CD8-positive, alpha-beta memory T cell (primary cell): Measurements from ENCODE around the gene FKBP5. TPM values are rescaled to one million over a fixed set of nuclear protein-coding genes. Genes with fewer than 3 reads are reported as not detected.
A peak's percentile ranks its signal among the peaks of the same experiment; 100 is the strongest.

Experiments
- CTCF ChIA-PET: fragments of 350-600 bp; sonication (Branson Sonifier 250); formaldehyde crosslinking; loops from one replicate; lab custom pipeline; 2021; ENCODE audit warnings: antibody characterized with exemption; lab: Charles Lee
- POLR2A ChIA-PET: fragments of 350-600 bp; sonication (Branson Sonifier 250); formaldehyde crosslinking; loops from one replicate; lab custom pipeline; 2021; ENCODE audit warnings: antibody characterized with exemption; lab: Charles Lee
- DNase-seq, 5 donors: peaks; one replicate each; pipeline versions ENCODE4 v3.0.0 to v3.0.0-alpha.2; 2020 to 2022; ENCODE audit warnings: mixed read lengths in 1 of 5
- H3K27ac ChIP-seq: one replicate; pipeline ENCODE4 v1.7.0; 2013; ENCODE audit warnings: low read depth, mild to moderate bottlenecking, low read length, moderate library complexity
- H3K27me3 ChIP-seq: 2 replicates; pipeline ENCODE4 v1.7.0; 2013; ENCODE audit warnings: low read length, mild to moderate bottlenecking; ENCODE audit not compliant: insufficient read depth, poor library complexity, severe bottlenecking
- H3K36me3 ChIP-seq: 2 replicates; pipeline ENCODE4 v1.7.0; 2013; ENCODE audit warnings: mild to moderate bottlenecking, low read length, moderate library complexity; ENCODE audit not compliant: insufficient read depth
- H3K4me1 ChIP-seq: 2 replicates; pipeline ENCODE4 v1.7.0; 2013; ENCODE audit warnings: mild to moderate bottlenecking, low read length, moderate library complexity; ENCODE audit not compliant: insufficient read depth
- H3K4me3 ChIP-seq: 2 replicates; pipeline ENCODE4 v1.7.0; 2013; ENCODE audit warnings: mild to moderate bottlenecking, low read length
- H3K9me3 ChIP-seq: 2 replicates; pipeline ENCODE4 v1.7.0; 2013; ENCODE audit warnings: mild to moderate bottlenecking, low read length
- H3K27ac Mint-ChIP-seq, 8 donors: one replicate each; pipeline ENCODE4 v1.8.0; 2020 to 2021; ENCODE audit warnings: mixed read lengths in 8 of 8, mild to moderate bottlenecking in 6 of 8, inconsistent platforms in 3 of 8, moderate library complexity in 3 of 8
- H3K27me3 Mint-ChIP-seq, 2 donors: one replicate each; pipeline ENCODE4 v1.8.0; 2020 to 2021; ENCODE audit warnings: mixed read lengths in 2 of 2, mild to moderate bottlenecking in 1 of 2, moderate library complexity in 1 of 2
- H3K36me3 Mint-ChIP-seq, 3 donors: one replicate each; pipeline ENCODE4 v1.8.0; 2020 to 2021; ENCODE audit warnings: mixed read lengths in 3 of 3, inconsistent platforms in 1 of 3, mild to moderate bottlenecking in 1 of 3
- H3K4me1 Mint-ChIP-seq, 3 donors: one replicate each; pipeline ENCODE4 v1.8.0; 2020 to 2021; ENCODE audit warnings: mixed read lengths in 3 of 3, inconsistent platforms in 1 of 3, mild to moderate bottlenecking in 1 of 3
- H3K4me3 Mint-ChIP-seq, 7 donors: one replicate each; pipeline ENCODE4 v1.8.0; 2020 to 2021; ENCODE audit warnings: mixed read lengths in 7 of 7, mild to moderate bottlenecking in 6 of 7, moderate library complexity in 4 of 7, inconsistent platforms in 2 of 7
- H3K9me3 Mint-ChIP-seq, 5 donors: one replicate each; pipeline ENCODE4 v1.8.0; 2020 to 2022; ENCODE audit warnings: mixed read lengths in 5 of 5, mild to moderate bottlenecking in 3 of 5, moderate library complexity in 2 of 5, inconsistent platforms in 1 of 5
- polyA plus RNA-seq: library from polyadenylated mRNA; unstranded; fragments of 300-500 nt; fragmentation: Illumina TruSeq; gene quantifications from one replicate; pipeline ENCODE4 v1.2.3, GENCODE V29; 2021
- total RNA-seq, 2 experiments: library from RNA; stranded (reverse); gene quantifications; one replicate each; pipeline ENCODE4 v1.2.3, GENCODE V29; 2021

FKBP5 gene
- total and polyA plus RNA-seq, 3 experiments from 2014 or later: 55.7 to 192 (median 58.8) TPM

DNA sequence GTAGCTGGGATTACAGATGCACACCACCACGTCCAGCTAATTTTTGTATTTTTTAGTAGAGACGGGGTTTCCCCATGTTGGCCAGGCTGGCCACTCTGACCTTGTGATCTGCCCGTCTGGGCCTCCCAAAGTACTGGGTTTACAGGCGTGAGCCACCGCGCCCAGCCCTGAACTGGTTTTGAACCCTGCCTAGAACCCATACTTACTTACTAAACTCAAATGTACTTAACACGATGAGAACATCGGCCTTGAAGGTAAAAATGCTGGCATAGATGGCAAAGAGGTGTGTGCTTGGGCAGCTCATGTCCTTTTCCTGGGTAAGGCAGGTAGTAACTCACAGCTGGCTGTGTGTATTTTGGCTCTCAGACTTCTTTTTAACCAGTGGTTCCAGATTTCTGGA lies 44.9 kb upstream of the FKBP5 start:
- CTCF ChIA-PET: interaction anchor here (1.0 to 8.6 kb wide), 7 partner anchors 46 to 210 kb away, joined by 3 to 113 read pairs (median 7); no protein-coding TSS in a partner anchor
- Mint-ChIP-seq H3K4me1 (peaks cover 62 to 85% (median 69%) of the 10 kb centered on the region in 3 donors), H3K4me3 (peak overlapping the region in 1 of 7 donors; percentile 8), H3K27me3 (no peaks in the 10 kb centered on the region), H3K36me3 (peaks cover 0 to 2% (median 0%) of the 10 kb centered on the region in 3 donors), H3K9me3 (no peaks in the 10 kb centered on the region), H3K27ac (peak overlapping the region in 6 of 8 donors; percentile 17 to 96 (median 53))
- no peak for DNase-seq
- no peaks in the 10 kb centered on the region for H3K36me3 ChIP-seq
- H3K4me3 ChIP-seq: no peak overlapping the region
- no peaks in the 10 kb centered on the region for H3K27me3 ChIP-seq
- H3K4me1 ChIP-seq: peaks cover 76% of the 10 kb centered on the region
- no peaks in the 10 kb centered on the region for H3K9me3 ChIP-seq
- no peak overlapping the region for H3K27ac ChIP-seq
- POLR2A ChIA-PET: interaction anchor here (1.0 kb wide), 1 partner anchor 110 kb away, joined by 4 read pairs; no protein-coding TSS in a partner anchor

DNA sequence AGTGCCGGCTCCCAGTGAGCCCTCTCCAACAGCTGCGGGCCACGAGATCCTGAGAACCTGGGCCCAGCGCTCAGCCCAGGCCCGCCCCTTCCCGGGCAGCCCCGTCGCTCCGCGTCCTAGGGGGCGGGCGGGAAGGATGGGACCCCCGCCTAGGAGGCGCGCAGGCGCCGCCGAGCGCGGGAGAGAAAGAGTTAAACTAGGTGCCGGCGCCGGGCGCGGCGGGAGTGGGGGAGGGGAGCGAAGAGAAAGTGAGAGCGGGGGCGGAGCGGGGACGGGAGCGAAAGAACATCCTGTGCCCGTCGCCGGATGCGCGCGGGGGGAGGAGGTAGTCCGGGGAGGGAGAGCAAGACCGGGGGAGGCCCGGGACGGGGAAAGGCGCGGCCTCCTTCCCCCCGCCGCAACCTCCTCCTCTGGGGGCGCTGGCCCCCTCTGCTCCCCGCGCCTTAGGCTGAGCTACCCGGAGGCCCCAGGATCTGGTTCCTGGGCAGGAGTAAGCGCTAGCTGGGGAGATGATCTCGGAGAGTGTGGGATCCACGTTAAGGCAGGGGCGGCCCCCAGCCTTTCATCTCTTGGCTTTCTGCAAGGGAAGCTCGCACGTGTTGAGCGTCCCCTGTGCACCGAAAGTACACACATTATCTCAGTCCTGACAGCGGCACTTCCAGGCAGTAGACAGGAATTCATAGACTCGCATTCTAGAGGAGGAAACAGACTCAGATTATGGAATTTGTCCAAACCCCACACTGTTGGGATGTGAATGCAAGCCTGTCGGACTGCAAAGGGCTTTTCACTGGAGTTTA lies 43.2 kb upstream of the FKBP5 start:
- peaks cover 0 to 2% (median 0%) of the 10 kb centered on the region in 3 donors for H3K36me3 Mint-ChIP-seq
- Histone ChIP-seq H3K4me3 (peak overlapping the region; percentile 80), H3K27me3 (no peaks in the 10 kb centered on the region), H3K36me3 (no peaks in the 10 kb centered on the region), H3K27ac (peak overlapping the region; percentile 87), H3K4me1 (peaks cover 82% of the 10 kb centered on the region), H3K9me3 (no peaks in the 10 kb centered on the region)
- H3K9me3 Mint-ChIP-seq: no peaks in the 10 kb centered on the region
- ChIA-PET POLR2A (interaction anchor here (0.5 to 2.3 kb wide), 9 partner anchors 13 to 261 kb away, joined by 3 to 23 read pairs (median 4); partner anchors contain the start of gene FKBP5), CTCF (interaction anchor here (0.8 to 8.6 kb wide), 13 partner anchors 28 to 185 kb away, joined by 3 to 113 read pairs (median 4); no protein-coding TSS in a partner anchor)
- H3K27me3 Mint-ChIP-seq: peaks cover 0 to 4% of the 10 kb centered on the region in 2 donors
- H3K4me3 Mint-ChIP-seq: peak overlapping the region; percentile 84 to 94 (median 88)
- H3K4me1 Mint-ChIP-seq: peaks cover 66 to 91% (median 74%) of the 10 kb centered on the region in 3 donors
- peak; percentile 88 to 97 (median 92) for DNase-seq
- H3K27ac Mint-ChIP-seq: peak overlapping the region; percentile 88 to 98 (median 96)

DNA sequence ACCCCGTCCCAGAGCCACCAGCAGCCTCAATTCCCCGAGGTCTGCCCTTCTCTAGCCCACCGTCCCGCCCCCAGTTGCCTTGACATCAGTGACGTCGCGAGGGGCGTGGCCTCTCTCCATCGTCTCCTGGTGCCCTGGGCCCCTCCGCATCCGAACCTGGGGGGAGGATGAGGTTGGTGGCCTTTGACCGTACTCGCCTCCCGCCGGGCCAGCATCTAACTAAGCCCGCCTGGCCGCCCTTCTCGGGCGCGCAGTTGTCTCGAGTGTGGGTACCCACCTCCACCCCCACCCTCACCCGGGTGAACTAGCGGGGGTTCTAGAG lies 42.7 kb upstream of the FKBP5 start:
- peaks cover 0 to 2% (median 0%) of the 10 kb centered on the region in 3 donors for H3K36me3 Mint-ChIP-seq
- H3K9me3 ChIP-seq: no peaks in the 10 kb centered on the region

DNA sequence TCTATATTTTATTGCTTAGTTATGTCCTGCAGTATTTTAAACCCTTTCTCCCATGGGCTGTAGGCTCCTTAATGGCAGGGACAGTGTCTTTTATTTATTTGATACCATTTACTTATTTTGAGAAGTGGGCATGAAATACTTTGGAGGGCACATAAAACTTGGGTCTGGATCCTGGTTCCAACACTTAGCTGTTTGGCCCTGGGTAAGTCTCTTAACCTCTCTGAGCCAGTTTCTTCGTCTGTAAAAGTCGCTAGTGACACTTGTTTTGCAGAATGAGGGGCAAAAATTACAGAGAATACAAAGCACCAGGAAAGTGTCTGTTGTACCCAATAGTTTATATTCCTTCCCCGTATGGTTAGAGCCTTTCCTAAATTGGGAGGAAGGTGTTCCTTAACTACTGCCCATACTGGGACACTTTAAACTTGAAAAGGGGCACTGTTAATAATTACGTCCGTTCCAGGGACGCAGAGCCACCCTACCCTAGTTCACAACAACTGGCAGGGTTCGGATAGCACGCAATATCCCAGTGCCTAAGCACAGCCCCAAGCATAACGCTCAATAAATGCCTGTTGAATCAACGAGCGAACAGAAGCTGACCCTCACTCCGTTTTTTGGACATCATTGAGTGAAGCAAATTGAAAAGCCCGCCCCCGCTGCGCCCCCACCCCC lies 42.2 kb upstream of the FKBP5 start:
- POLR2A ChIA-PET: interaction anchor here (2.3 kb wide), 1 partner anchor 130 kb away, joined by 23 read pairs; no protein-coding TSS in a partner anchor
- peaks cover 82% of the 10 kb centered on the region for H3K4me1 ChIP-seq
- H3K27ac ChIP-seq: peak overlapping the region; percentile 60
- H3K27me3 ChIP-seq: no peaks in the 10 kb centered on the region
- H3K36me3 Mint-ChIP-seq: peaks cover 0 to 2% (median 0%) of the 10 kb centered on the region in 3 donors
- H3K36me3 ChIP-seq: no peaks in the 10 kb centered on the region
- no peaks in the 10 kb centered on the region for H3K9me3 Mint-ChIP-seq
- H3K9me3 ChIP-seq: no peaks in the 10 kb centered on the region
- CTCF ChIA-PET: interaction anchor here (2.7 kb wide), 1 partner anchor 61 kb away, joined by 7 read pairs; no protein-coding TSS in a partner anchor
- DNase-seq: peak in 1 of 5 donors; percentile 15
- H3K4me1 Mint-ChIP-seq: peaks cover 70 to 91% (median 77%) of the 10 kb centered on the region in 3 donors
- peak overlapping the region; percentile 88 to 98 (median 96) for H3K27ac Mint-ChIP-seq
- peak overlapping the region; percentile 50 for H3K4me3 ChIP-seq
- peaks cover 0 to 4% of the 10 kb centered on the region in 2 donors for H3K27me3 Mint-ChIP-seq
- peak overlapping the region; percentile 84 to 94 (median 88) for H3K4me3 Mint-ChIP-seq

More for the DNA sequence above, 42.7 kb upstream of the FKBP5 start:
- Histone ChIP-seq H3K4me3 (peak overlapping the region; percentile 80), H3K27me3 (no peaks in the 10 kb centered on the region), H3K36me3 (no peaks in the 10 kb centered on the region), H3K27ac (peak overlapping the region; percentile 87), H3K4me1 (peaks cover 82% of the 10 kb centered on the region)
- Mint-ChIP-seq H3K4me3 (peak overlapping the region; percentile 84 to 94 (median 88)), H3K4me1 (peaks cover 70 to 91% (median 77%) of the 10 kb centered on the region in 3 donors), H3K27me3 (peaks cover 0 to 4% of the 10 kb centered on the region in 2 donors), H3K27ac (peak overlapping the region; percentile 88 to 98 (median 96)), H3K9me3 (no peaks in the 10 kb centered on the region)
- DNase-seq: peak; percentile 83 to 96 (median 90)
- ChIA-PET CTCF (interaction anchor here (1.0 to 8.6 kb wide), 4 partner anchors 62 to 156 kb away, joined by 4 to 113 read pairs (median 12); no protein-coding TSS in a partner anchor), POLR2A (interaction anchor here (1.0 to 2.3 kb wide), 3 partner anchors 12 to 130 kb away, joined by 3 to 23 read pairs (median 5); no protein-coding TSS in a partner anchor)

DNA sequence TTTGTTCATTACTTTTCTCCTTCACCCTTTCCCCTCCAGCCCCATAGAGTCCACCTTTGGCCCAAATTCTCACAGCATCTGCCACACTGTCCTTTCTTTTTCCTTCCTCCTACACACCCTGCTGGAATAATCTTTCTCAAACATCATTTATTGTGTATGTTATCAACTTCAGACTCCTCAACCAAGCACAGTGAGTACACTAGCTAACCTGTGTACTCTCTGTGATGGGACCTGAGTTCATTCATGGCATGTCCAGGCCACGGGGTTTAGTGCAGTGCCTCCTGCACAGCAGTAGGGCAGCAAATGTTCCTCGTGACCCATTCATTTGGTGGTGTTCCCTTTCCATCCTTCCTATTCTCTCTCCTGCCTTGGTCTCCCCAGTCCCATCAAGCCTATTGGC lies 41.0 kb upstream of the FKBP5 start:
- H3K27ac Mint-ChIP-seq: peak overlapping the region; percentile 88 to 98 (median 96)
- Histone ChIP-seq H3K36me3 (no peaks in the 10 kb centered on the region), H3K27me3 (no peaks in the 10 kb centered on the region), H3K4me3 (no peak overlapping the region), H3K9me3 (no peaks in the 10 kb centered on the region), H3K4me1 (peaks cover 82% of the 10 kb centered on the region), H3K27ac (no peak overlapping the region)
- H3K4me3 Mint-ChIP-seq: peak overlapping the region; percentile 72 to 89 (median 84)
- H3K4me1 Mint-ChIP-seq: peaks cover 72 to 91% (median 80%) of the 10 kb centered on the region in 3 donors
- ChIA-PET POLR2A (no interaction called here), CTCF (interaction anchor here (1.4 kb wide), 1 partner anchor 145 kb away, joined by 3 read pairs; no protein-coding TSS in a partner anchor)
- DNase-seq: no peak
- no peaks in the 10 kb centered on the region for H3K9me3 Mint-ChIP-seq
- peaks cover 0 to 2% (median 0%) of the 10 kb centered on the region in 3 donors for H3K36me3 Mint-ChIP-seq
- H3K27me3 Mint-ChIP-seq: peaks cover 0 to 4% of the 10 kb centered on the region in 2 donors

DNA sequence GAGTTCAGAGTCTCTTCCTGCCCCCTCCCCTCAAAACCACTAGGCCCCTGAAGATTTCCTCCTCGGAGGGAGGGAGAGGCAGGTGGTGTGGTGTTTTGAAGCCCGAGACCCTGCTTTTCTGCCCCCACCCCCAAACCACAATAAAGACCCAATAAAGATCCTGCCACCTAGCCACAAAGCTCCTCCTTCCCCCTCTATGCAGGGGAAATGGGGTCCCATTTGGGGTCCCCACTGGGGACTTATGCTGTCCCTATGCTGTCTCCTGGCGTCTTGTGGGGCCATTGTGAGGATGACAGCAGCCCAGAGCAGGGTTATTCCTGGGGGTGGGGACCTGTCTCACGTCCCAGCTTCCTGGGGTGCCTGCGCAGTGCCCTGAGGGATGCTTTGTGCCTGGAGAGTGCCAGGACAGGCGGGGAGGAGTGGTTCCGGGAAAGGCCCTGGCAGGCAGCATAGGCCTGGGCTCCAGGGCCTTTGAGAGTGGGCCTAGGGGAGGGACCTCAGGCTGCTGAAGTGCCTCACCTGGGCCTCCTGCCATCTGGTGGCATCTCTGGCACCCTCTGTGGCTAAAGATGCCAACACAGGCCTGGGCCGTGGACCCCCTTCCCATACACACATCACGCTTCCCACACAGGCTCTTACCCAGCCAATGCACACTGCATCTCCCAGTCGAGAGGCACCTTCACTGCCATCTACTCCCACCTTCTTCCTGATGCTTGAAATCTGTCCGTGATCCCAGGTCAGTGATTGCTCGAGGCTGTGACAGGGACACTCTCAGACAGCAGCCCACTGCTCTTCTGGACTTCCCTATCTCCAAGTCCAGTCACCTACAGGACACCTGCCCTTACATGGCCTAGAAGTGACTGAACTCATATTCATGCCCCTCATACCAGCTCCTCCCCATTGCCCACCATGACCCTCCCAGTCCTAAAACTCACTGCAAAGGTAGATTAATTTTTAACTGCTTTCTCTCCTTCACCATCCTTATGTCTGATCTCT lies 40.3 kb upstream of the FKBP5 start:
- peaks cover 77 to 96% (median 87%) of the 10 kb centered on the region in 3 donors for H3K4me1 Mint-ChIP-seq
- H3K9me3 Mint-ChIP-seq: no peaks in the 10 kb centered on the region
- Histone ChIP-seq H3K27me3 (no peaks in the 10 kb centered on the region), H3K27ac (peak overlapping the region; percentile 66), H3K4me1 (peaks cover 86% of the 10 kb centered on the region), H3K36me3 (no peaks in the 10 kb centered on the region), H3K4me3 (peak overlapping the region; percentile 18), H3K9me3 (no peaks in the 10 kb centered on the region)
- peak overlapping the region; percentile 74 to 89 (median 84) for H3K4me3 Mint-ChIP-seq
- peak overlapping the region; percentile 88 to 99 (median 96) for H3K27ac Mint-ChIP-seq
- DNase-seq: peak in 4 of 5 donors; percentile 20 to 68 (median 46)
- POLR2A ChIA-PET: interaction anchor here (1.0 to 2.1 kb wide), 3 partner anchors 42 to 134 kb away, joined by 5 to 15 read pairs (median 9); no protein-coding TSS in a partner anchor
- CTCF ChIA-PET: interaction anchor here (0.6 to 5.2 kb wide), 9 partner anchors 8 to 261 kb away, joined by 3 to 43 read pairs (median 5); partner anchors contain the start of genes ARMC12 and RPL10A
- peaks cover 0 to 4% of the 10 kb centered on the region in 2 donors for H3K27me3 Mint-ChIP-seq
- H3K36me3 Mint-ChIP-seq: peaks cover 0 to 2% (median 0%) of the 10 kb centered on the region in 3 donors
